Measurements from ENCODE around the gene COPA.
"Not testable (repeated sequence)": the region's sequence is repeated elsewhere in the genome, so short reads cannot be mapped to it uniquely, and the experiment has no call there.

COPA gene

GRCh38 chr1:160315359-160315758, 27.7 kb downstream of the COPA start:
- H3K9me3 ChIP-seq (ENCODE audit: control insufficient read depth, low read length), result no peaks in the 10 kb centered on the region

GRCh38 chr1:160309571-160309970, 33.5 kb downstream of the COPA start:
- Histone ChIP-seq H3K4me1 (ENCODE audit: control insufficient read depth, insufficient read depth, low read length) (peaks cover 28% of the 10 kb centered on the region), H3K9ac (ENCODE audit: low read length) (peak overlapping the region; percentile 65), H3K9me3 (ENCODE audit: control insufficient read depth, low read length) (no peaks in the 10 kb centered on the region), H3K4me3 (ENCODE audit: low read length) (peak overlapping the region; percentile 49), H3K36me3 (ENCODE audit: control insufficient read depth, insufficient read depth, low read length, severe bottlenecking) (peaks cover 97% of the 10 kb centered on the region), H3K27me3 (replicated peaks; ENCODE audit: control insufficient read depth, insufficient read depth, low read length) (no peaks in the 10 kb centered on the region)
- peak; percentile 22 for DNase-seq (ENCODE audit: low read depth)

More at GRCh38 chr1:160315359-160315758, 27.7 kb downstream of the COPA start:
- Histone ChIP-seq H3K4me1 (ENCODE audit: control insufficient read depth, insufficient read depth, low read length) (peaks cover 4% of the 10 kb centered on the region), H3K27me3 (replicated peaks; ENCODE audit: control insufficient read depth, insufficient read depth, low read length) (no peaks in the 10 kb centered on the region), H3K9ac (ENCODE audit: low read length) (no peak overlapping the region), H3K4me3 (ENCODE audit: low read length) (no peak overlapping the region), H3K36me3 (ENCODE audit: control insufficient read depth, insufficient read depth, low read length, severe bottlenecking) (peaks cover 93% of the 10 kb centered on the region)
- DNase-seq (ENCODE audit: low read depth), result no peak

DNA sequence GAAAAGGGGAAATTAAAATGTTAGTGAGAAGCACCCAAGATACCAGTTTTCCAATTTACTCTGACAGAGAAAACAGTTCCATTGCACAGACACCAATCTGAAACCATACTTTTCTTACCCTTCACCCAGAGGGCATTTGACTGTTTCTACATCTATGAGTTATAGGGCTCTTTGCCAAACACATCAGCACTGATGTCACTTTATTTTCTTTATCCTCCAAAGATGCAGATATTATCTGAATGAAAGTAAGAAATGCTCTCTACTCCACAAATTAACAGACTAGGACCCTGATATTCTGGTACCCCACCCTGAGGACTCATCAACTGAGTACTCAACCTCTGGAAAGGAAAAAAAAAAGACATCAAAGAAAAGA, 33.9 kb downstream of the COPA start:
- Histone ChIP-seq H3K9ac (ENCODE audit: low read length) (peak overlapping the region; percentile 65), H3K27me3 (replicated peaks; ENCODE audit: control insufficient read depth, insufficient read depth, low read length) (no peaks in the 10 kb centered on the region), H3K9me3 (ENCODE audit: control insufficient read depth, low read length) (no peaks in the 10 kb centered on the region), H3K4me3 (ENCODE audit: low read length) (peak overlapping the region; percentile 49), H3K4me1 (ENCODE audit: control insufficient read depth, insufficient read depth, low read length) (peaks cover 28% of the 10 kb centered on the region), H3K36me3 (ENCODE audit: control insufficient read depth, insufficient read depth, low read length, severe bottlenecking) (peaks cover 97% of the 10 kb centered on the region)
- peak; percentile 73 for DNase-seq (ENCODE audit: low read depth)

DNA sequence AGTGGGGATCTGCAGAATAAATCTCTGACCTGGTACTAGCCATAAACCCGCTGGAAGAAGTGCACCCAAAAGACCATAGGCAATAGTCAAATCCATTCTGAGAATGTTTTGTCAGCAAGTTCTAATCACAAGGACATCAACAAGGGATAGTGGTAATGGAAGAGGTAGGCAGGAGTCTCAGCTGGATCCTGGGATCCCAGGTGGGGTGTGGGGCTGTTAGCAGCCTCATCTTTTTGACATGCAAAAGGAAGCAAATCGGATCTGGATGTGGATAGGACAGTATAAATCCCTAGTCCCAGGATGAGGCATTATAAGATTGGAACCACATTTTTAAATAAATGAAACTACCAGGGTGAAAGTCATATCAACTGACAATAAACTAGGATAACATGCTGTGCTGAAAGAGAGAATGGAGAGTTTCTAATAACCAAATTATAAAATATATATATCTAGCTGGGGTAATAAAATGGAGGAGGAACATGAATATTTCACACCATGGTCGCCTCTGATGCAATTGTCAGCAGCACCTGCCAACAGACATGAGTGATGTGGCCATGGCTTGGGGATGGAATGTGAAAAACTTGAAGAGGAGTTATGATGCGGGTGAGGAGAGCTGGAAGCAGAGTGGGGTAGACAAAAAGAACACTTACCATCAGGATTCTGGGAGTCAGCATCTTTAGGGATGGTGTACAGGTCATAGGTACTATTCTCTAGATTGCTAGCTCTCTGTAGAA, 34.4 kb downstream of the COPA start:
- Histone ChIP-seq H3K36me3 (ENCODE audit: control insufficient read depth, insufficient read depth, low read length, severe bottlenecking) (peaks cover 97% of the 10 kb centered on the region), H3K9ac (ENCODE audit: low read length) (peak overlapping the region; percentile 65), H3K4me1 (ENCODE audit: control insufficient read depth, insufficient read depth, low read length) (peaks cover 28% of the 10 kb centered on the region), H3K4me3 (ENCODE audit: low read length) (peak overlapping the region; percentile 49), H3K9me3 (ENCODE audit: control insufficient read depth, low read length) (no peaks in the 10 kb centered on the region), H3K27me3 (replicated peaks; ENCODE audit: control insufficient read depth, insufficient read depth, low read length) (no peaks in the 10 kb centered on the region)
- DNase-seq (ENCODE audit: low read depth), result peak; percentile 5

- Histone ChIP-seq H3K36me3 (ENCODE audit: control insufficient read depth, insufficient read depth, low read length, severe bottlenecking) (peaks cover 95% of the 10 kb centered on the region), H3K27me3 (replicated peaks; ENCODE audit: control insufficient read depth, insufficient read depth, low read length) (no peaks in the 10 kb centered on the region), H3K9ac (ENCODE audit: low read length) (no peak overlapping the region), H3K4me1 (ENCODE audit: control insufficient read depth, insufficient read depth, low read length) (peaks cover 28% of the 10 kb centered on the region), H3K9me3 (ENCODE audit: control insufficient read depth, low read length) (no peaks in the 10 kb centered on the region), H3K4me3 (ENCODE audit: low read length) (no peak overlapping the region)
- DNase-seq (ENCODE audit: low read depth), result no peak
Measured at GRCh38 chr1:160307118-160307791, 35.8 kb downstream of the COPA start.

- no peak overlapping the region for H3K4me3 ChIP-seq (ENCODE audit: low read length)
- no peak overlapping the region for H3K9ac ChIP-seq (ENCODE audit: low read length)
- H3K9me3 ChIP-seq (ENCODE audit: control insufficient read depth, low read length), result no peaks in the 10 kb centered on the region
- peaks cover 92% of the 10 kb centered on the region for H3K36me3 ChIP-seq (ENCODE audit: control insufficient read depth, insufficient read depth, low read length, severe bottlenecking)
- no peak for DNase-seq (ENCODE audit: low read depth)
- peaks cover 14% of the 10 kb centered on the region for H3K4me1 ChIP-seq (ENCODE audit: control insufficient read depth, insufficient read depth, low read length)
- H3K27me3 ChIP-seq (replicated peaks; ENCODE audit: control insufficient read depth, insufficient read depth, low read length), result no peaks in the 10 kb centered on the region
Measured at GRCh38 chr1:160300173-160300572, 42.9 kb downstream of the COPA start.

DNA sequence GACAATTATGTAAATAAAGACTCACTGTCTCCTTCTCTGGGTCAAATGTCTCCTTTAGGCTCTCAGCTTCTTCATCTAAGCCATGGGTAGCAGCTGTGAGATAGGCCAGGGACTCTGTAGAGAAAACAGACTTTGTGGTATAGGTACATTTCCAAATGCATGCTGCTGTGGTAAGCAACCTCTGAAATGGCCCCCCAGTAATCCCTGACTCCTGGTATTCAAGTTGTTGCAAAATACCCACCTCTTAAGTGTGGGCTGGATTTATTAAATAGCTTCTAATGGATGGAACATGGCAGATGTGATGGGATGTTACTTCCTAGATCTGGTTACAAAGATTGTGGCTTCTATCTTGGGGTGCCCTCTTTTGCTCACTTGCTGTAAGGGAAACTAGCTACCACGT, 47.0 kb downstream of the COPA start:
- no peak for DNase-seq (ENCODE audit: low read depth)
- peaks cover 98% of the 10 kb centered on the region for H3K36me3 ChIP-seq (ENCODE audit: control insufficient read depth, insufficient read depth, low read length, severe bottlenecking)
- no peaks in the 10 kb centered on the region for H3K27me3 ChIP-seq (replicated peaks; ENCODE audit: control insufficient read depth, insufficient read depth, low read length)
- peaks cover 47% of the 10 kb centered on the region for H3K4me1 ChIP-seq (ENCODE audit: control insufficient read depth, insufficient read depth, low read length)
- no peak overlapping the region for H3K9ac ChIP-seq (ENCODE audit: low read length)
- H3K4me3 ChIP-seq (ENCODE audit: low read length), result no peak overlapping the region
- no peaks in the 10 kb centered on the region for H3K9me3 ChIP-seq (ENCODE audit: control insufficient read depth, low read length)

DNA sequence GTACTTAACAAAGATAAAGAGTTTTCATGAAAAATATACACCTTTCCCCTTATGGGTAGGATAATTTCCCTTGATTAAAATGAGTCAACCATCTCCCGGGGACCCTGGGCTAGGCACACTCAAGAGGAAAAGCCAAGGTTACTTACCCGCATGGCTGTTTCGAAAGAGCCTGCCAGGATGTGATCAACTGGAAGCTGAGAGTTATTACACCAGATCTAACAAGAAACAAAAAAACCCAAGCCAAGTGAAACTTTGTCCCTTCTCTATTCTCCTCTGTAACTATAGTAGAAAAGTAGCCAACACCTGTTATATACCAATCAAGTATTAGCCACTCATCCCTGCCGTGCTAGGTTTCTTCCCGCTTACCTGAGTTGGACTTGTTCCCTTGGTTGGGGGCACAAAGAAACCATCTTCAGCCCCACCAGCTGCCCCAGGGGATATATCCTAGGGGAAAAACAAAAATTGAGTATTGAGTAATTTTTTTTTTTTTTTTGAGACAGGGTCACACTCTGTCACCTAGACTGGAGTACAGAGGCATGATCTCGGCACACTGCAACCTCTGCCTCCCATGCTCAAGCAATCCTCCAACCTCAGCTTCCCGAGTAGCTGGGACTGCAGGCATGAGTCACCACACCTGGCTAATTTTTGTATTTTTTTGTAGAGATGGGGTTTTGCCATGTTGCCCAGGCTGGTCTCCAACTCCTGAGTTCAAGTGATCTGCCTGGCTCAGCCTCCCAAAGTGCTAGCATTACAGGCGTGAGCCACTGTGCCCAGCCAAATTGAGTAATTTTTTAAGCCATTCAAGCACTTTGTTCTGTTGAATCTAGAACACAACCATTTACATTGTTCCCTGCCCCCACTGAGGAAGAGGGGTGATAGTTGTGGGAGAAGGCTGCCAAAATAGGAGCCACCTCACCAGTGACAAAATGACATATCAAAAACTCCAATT, 49.8 kb downstream of the COPA start:
- H3K4me1 ChIP-seq (ENCODE audit: control insufficient read depth, insufficient read depth, low read length), result peaks cover 61% of the 10 kb centered on the region
- H3K9me3 ChIP-seq (ENCODE audit: control insufficient read depth, low read length), result no peaks in the 10 kb centered on the region
- peaks cover 100% of the 10 kb centered on the region for H3K36me3 ChIP-seq (ENCODE audit: control insufficient read depth, insufficient read depth, low read length, severe bottlenecking)
- H3K27me3 ChIP-seq (replicated peaks; ENCODE audit: control insufficient read depth, insufficient read depth, low read length), result no peaks in the 10 kb centered on the region
- no peak overlapping the region for H3K4me3 ChIP-seq (ENCODE audit: low read length)
- no peak overlapping the region for H3K9ac ChIP-seq (ENCODE audit: low read length)
- no peak for DNase-seq (ENCODE audit: low read depth)

GRCh38 chr1:160291248-160292220, 51.5 kb downstream of the COPA start:
- H3K9me3 ChIP-seq (ENCODE audit: control insufficient read depth, low read length), result no peaks in the 10 kb centered on the region
- peak; percentile 76 for DNase-seq (ENCODE audit: low read depth)
- peaks cover 59% of the 10 kb centered on the region for H3K4me1 ChIP-seq (ENCODE audit: control insufficient read depth, insufficient read depth, low read length)
- H3K27me3 ChIP-seq (replicated peaks; ENCODE audit: control insufficient read depth, insufficient read depth, low read length), result no peaks in the 10 kb centered on the region
- H3K9ac ChIP-seq (ENCODE audit: low read length), result peak overlapping the region; percentile 18
- peaks cover 97% of the 10 kb centered on the region for H3K36me3 ChIP-seq (ENCODE audit: control insufficient read depth, insufficient read depth, low read length, severe bottlenecking)
- H3K4me3 ChIP-seq (ENCODE audit: low read length), result no peak overlapping the region

DNA sequence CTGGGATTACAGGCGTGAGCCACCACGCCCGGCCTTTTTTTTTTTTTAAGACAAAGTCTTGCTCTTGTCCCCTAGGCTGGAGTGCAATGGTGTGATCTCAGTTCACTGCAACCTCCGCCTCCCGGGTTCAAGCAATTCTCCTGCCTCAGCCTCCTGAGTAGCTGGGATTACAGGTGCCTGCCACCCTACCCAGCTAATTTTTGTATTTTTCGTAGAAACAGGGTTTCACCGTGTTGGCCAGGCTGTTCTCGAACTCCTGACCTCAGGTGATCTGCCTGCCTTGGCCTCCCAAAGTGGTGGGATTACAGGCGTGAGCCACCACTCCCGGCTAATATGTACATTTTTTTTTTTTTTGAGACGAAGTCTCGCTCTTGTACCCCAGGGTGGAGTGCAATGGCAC, 55.3 kb downstream of the COPA start:
- Histone ChIP-seq H3K4me3 (ENCODE audit: low read length) (peak overlapping the region; percentile 44), H3K36me3 (ENCODE audit: control insufficient read depth, insufficient read depth, low read length, severe bottlenecking) (peaks cover 73% of the 10 kb centered on the region), H3K4me1 (ENCODE audit: control insufficient read depth, insufficient read depth, low read length) (peaks cover 51% of the 10 kb centered on the region)
- H3K27me3 ChIP-seq (replicated peaks; ENCODE audit: control insufficient read depth, insufficient read depth, low read length); H3K9me3 ChIP-seq (ENCODE audit: control insufficient read depth, low read length); H3K9ac ChIP-seq (ENCODE audit: low read length); DNase-seq (ENCODE audit: low read depth): not testable (repeated sequence)

Data from adipocyte (in vitro differentiated cells).